H9 (cell line): ENCODE measurements around the gene EML1. TPM values are rescaled to one million over a fixed set of nuclear protein-coding genes. Genes with fewer than 3 reads are reported as not detected.

Experiments used
- DNase-seq: peaks from one replicate; pipeline ENCODE4 v3.0.0-alpha.2; 2017
- H2AFZ ChIP-seq: one replicate; pipeline ENCODE4 v1.6.1; 2013; ENCODE audit warnings: mild to moderate bottlenecking, low read length, control low read depth, moderate library complexity
- H2AK5ac ChIP-seq: 2 replicates; pipeline ENCODE4 v1.6.1; 2013; ENCODE audit warnings: low read length, control low read depth, mixed read lengths; ENCODE audit not compliant: insufficient read length
- H2BK120ac ChIP-seq: one replicate; pipeline ENCODE4 v1.6.1; 2013; ENCODE audit warnings: low read depth, mild to moderate bottlenecking, low read length, control low read depth, inconsistent platforms; ENCODE audit not compliant: poor library complexity, severe bottlenecking
- H2BK12ac ChIP-seq: 2 replicates; pipeline ENCODE4 v1.6.1; 2013; ENCODE audit warnings: low read length, control low read depth, mixed read lengths, low read depth; ENCODE audit not compliant: insufficient read length
- H2BK15ac ChIP-seq: 2 replicates; pipeline ENCODE4 v1.6.1; 2013; ENCODE audit warnings: low read depth, low read length, control low read depth
- H2BK20ac ChIP-seq: one replicate; pipeline ENCODE4 v1.6.1; 2013; ENCODE audit warnings: low read depth, mild to moderate bottlenecking, low read length, control low read depth, inconsistent platforms; ENCODE audit not compliant: poor library complexity, severe bottlenecking
- H2BK5ac ChIP-seq: 2 replicates; pipeline ENCODE4 v1.6.1; 2013; ENCODE audit warnings: low read length, control low read depth, mixed read lengths; ENCODE audit not compliant: insufficient read length
- H3K14ac ChIP-seq: 2 replicates; pipeline ENCODE4 v1.6.1; 2013; ENCODE audit warnings: low read length, control low read depth; ENCODE audit not compliant: insufficient read depth
- H3K18ac ChIP-seq: 2 replicates; pipeline ENCODE4 v1.6.1; 2013; ENCODE audit warnings: low read depth, mild to moderate bottlenecking, mixed read lengths, low read length, control low read depth; ENCODE audit not compliant: insufficient read length
- H3K23ac ChIP-seq: 2 replicates; pipeline ENCODE4 v1.6.1; 2013; ENCODE audit warnings: low read length, control low read depth, mixed read lengths, low read depth; ENCODE audit not compliant: insufficient read length
- H3K23me2 ChIP-seq: 2 replicates; pipeline ENCODE4 v1.6.1; 2013; ENCODE audit warnings: low read depth, mild to moderate bottlenecking, mixed read lengths, low read length, control low read depth; ENCODE audit not compliant: insufficient read length, poor library complexity, severe bottlenecking
- H3K27ac ChIP-seq: 2 replicates; pipeline ENCODE4 v1.5.1; 2013; ENCODE audit warnings: low read length, control low read depth, mixed read lengths, low read depth; ENCODE audit not compliant: insufficient read length
- H3K27me3 ChIP-seq: 2 replicates; pipeline ENCODE4 v1.6.1; 2013; ENCODE audit warnings: low read length, control low read depth, inconsistent platforms; ENCODE audit not compliant: insufficient read depth
- H3K4ac ChIP-seq: 2 replicates; pipeline ENCODE4 v1.6.1; 2013; ENCODE audit warnings: low read depth, mild to moderate bottlenecking, control low read depth, inconsistent platforms, low read length, moderate library complexity
- H3K4me1 ChIP-seq: 2 replicates; pipeline ENCODE4 v1.6.1; 2013; ENCODE audit warnings: low read length, control low read depth, inconsistent platforms; ENCODE audit not compliant: insufficient read depth
- H3K4me2 ChIP-seq: 2 replicates; pipeline ENCODE4 v1.6.1; 2013; ENCODE audit warnings: low read length, control low read depth, mixed read lengths; ENCODE audit not compliant: insufficient read length, insufficient read depth
- H3K56ac ChIP-seq: 2 replicates; pipeline ENCODE4 v1.6.1; 2013; ENCODE audit warnings: low read depth, mild to moderate bottlenecking, mixed read lengths, low read length, control low read depth; ENCODE audit not compliant: insufficient read length
- H3K79me1 ChIP-seq: 2 replicates; pipeline ENCODE4 v1.6.1; 2013; ENCODE audit warnings: low read depth, mild to moderate bottlenecking, moderate library complexity, low read length, control low read depth, inconsistent platforms; ENCODE audit not compliant: insufficient read depth, poor library complexity, severe bottlenecking
- H3K79me2 ChIP-seq: 2 replicates; pipeline ENCODE4 v1.6.1; 2013; ENCODE audit warnings: low read length, control low read depth, inconsistent platforms; ENCODE audit not compliant: insufficient read depth
- H3K9ac ChIP-seq: 2 replicates; pipeline ENCODE4 v1.6.1; 2013; ENCODE audit warnings: low read length, control low read depth, mixed read lengths; ENCODE audit not compliant: insufficient read length; ENCODE audit errors: extremely low read depth
- H3K9me3 ChIP-seq: one replicate; pipeline ENCODE4 v1.6.1; 2013; ENCODE audit warnings: low read depth, low read length, inconsistent platforms; ENCODE audit not compliant: control insufficient read depth
- H3T11ph ChIP-seq: one replicate; pipeline ENCODE4 v1.6.1; 2013; ENCODE audit warnings: mild to moderate bottlenecking, low read length, control low read depth, inconsistent platforms
- H4K20me1 ChIP-seq: one replicate; pipeline ENCODE4 v1.6.1; 2013; ENCODE audit not compliant: control insufficient read depth, insufficient read length, insufficient read depth
- H4K5ac ChIP-seq: 2 replicates; pipeline ENCODE4 v1.6.1; 2013; ENCODE audit warnings: low read depth, mild to moderate bottlenecking, mixed read lengths, low read length, control low read depth; ENCODE audit not compliant: insufficient read length
- H4K8ac ChIP-seq: replicated peaks from 2 replicates; pipeline ENCODE4 v1.6.1; 2013; ENCODE audit warnings: low read length, control low read depth, mixed read lengths, low read depth; ENCODE audit not compliant: insufficient read length
- H4K91ac ChIP-seq: 2 replicates; pipeline ENCODE4 v1.6.1; 2013; ENCODE audit warnings: low read depth, mild to moderate bottlenecking, moderate library complexity, mixed read lengths, low read length, control low read depth; ENCODE audit not compliant: insufficient read length
- H3K27ac Mint-ChIP-seq, 3 experiments: 2 replicates in 2 of 3; 3 replicates in 1 of 3; pipeline ENCODE4 v1.8.0; 2020 to 2021; ENCODE audit warnings: mixed read lengths in 3 of 3, mild to moderate bottlenecking in 1 of 3, moderate library complexity in 1 of 3
- H3K27me3 Mint-ChIP-seq: 2 replicates; pipeline ENCODE4 v1.8.0; 2021; ENCODE audit warnings: low read depth, mild to moderate bottlenecking, moderate library complexity, mixed read lengths
- H3K36me3 Mint-ChIP-seq, 3 experiments: 2 replicates in 2 of 3; 3 replicates in 1 of 3; pipeline ENCODE4 v1.8.0; 2020 to 2021; ENCODE audit warnings: low read depth in 3 of 3, mixed read lengths in 3 of 3; ENCODE audit not compliant: insufficient read depth in 1 of 3
- H3K4me1 Mint-ChIP-seq, 2 experiments: 2 replicates each; pipeline ENCODE4 v1.8.0; 2020; ENCODE audit warnings: mixed read lengths in 2 of 2
- H3K4me3 Mint-ChIP-seq, 2 experiments: 2 replicates in 1 of 2; 3 replicates in 1 of 2; pipeline ENCODE4 v1.8.0; 2020 to 2021; ENCODE audit warnings: mild to moderate bottlenecking in 2 of 2, mixed read lengths in 2 of 2, moderate library complexity in 1 of 2
- H3K9me3 Mint-ChIP-seq, 2 experiments: 2 replicates in 1 of 2; 3 replicates in 1 of 2; pipeline ENCODE4 v1.8.0; 2020; ENCODE audit warnings: mild to moderate bottlenecking in 2 of 2, mixed read lengths in 2 of 2, moderate library complexity in 1 of 2
- CTCF ChIP-seq: fragments of 200-600 bp; sonication (generic); conservative IDR thresholded peaks from 3 replicates; pipeline ENCODE4 v1.8.0; 2021; ENCODE audit warnings: antibody characterized with exemption, mild to moderate bottlenecking
- WGBS: extraction: QIAGEN DNeasy Blood & Tissue Kit; methylation state at CpG from one replicate; pipeline ENCODE4 v1.1.7; 2013; ENCODE audit warnings: missing lambda C conversion rate, low lambda C conversion rate, mixed read lengths; ENCODE audit not compliant: insufficient read length; ENCODE audit errors: extremely low coverage; 5-methylcytosine and 5-hydroxymethylcytosine counted together
- total RNA-seq: library from RNA; stranded (reverse); gene quantifications from 2 replicates; pipeline ENCODE4 v1.2.1, GENCODE V29; 2021

EML1 gene
- total RNA-seq, 1 experiment from 2014 or later: 16.7 TPM

GRCh38 chr14:99925471-99925870, 132.3 kb downstream of the EML1 start:
- no peak overlapping the region for H2BK120ac ChIP-seq
- no peaks in the 10 kb centered on the region for H3K27me3 Mint-ChIP-seq
- no peak for DNase-seq
- no peaks in the 10 kb centered on the region for H3K79me2 ChIP-seq
- WGBS: no CpG with 5 or more reads among the region's 7 CpGs
- no peak overlapping the region for H2BK12ac ChIP-seq
- H3K4ac ChIP-seq: no peak overlapping the region
- H3K36me3 Mint-ChIP-seq: peaks cover 14 to 48% (median 16%) of the 10 kb centered on the region in 3 experiments; a peak in 6 of 7 replicates
- H3K18ac ChIP-seq: no peak overlapping the region
- H3K27ac ChIP-seq: no peak overlapping the region
- H4K91ac ChIP-seq: no peak overlapping the region
- no peaks in the 10 kb centered on the region for H4K20me1 ChIP-seq
- peaks cover 6 to 12% of the 10 kb centered on the region in 2 experiments for H3K9me3 Mint-ChIP-seq
- no peak overlapping the region for H4K8ac ChIP-seq
- H2AK5ac ChIP-seq: no peak overlapping the region
- H2BK5ac ChIP-seq: no peak overlapping the region
- no peaks in the 10 kb centered on the region for H3K4me1 ChIP-seq
- no peak overlapping the region for H3K4me3 Mint-ChIP-seq
- no peak overlapping the region for H2BK20ac ChIP-seq
- H3K4me2 ChIP-seq: no peak overlapping the region
- no peaks in the 10 kb centered on the region for H3K4me1 Mint-ChIP-seq
- no peak overlapping the region for H3K27ac Mint-ChIP-seq
- no peak overlapping the region for H3K23ac ChIP-seq
- no peak overlapping the region for H3K14ac ChIP-seq
- H3K9me3 ChIP-seq: peaks cover 5% of the 10 kb centered on the region
- no peaks in the 10 kb centered on the region for H3K27me3 ChIP-seq
- no peak overlapping the region for H4K5ac ChIP-seq
- H2AFZ ChIP-seq: no peak overlapping the region
- no peak overlapping the region for H3K56ac ChIP-seq
- no peak overlapping the region for H3T11ph ChIP-seq
- no peaks in the 10 kb centered on the region for H3K79me1 ChIP-seq
- no peak for TF ChIP-seq CTCF
- H3K23me2 ChIP-seq: no peaks in the 10 kb centered on the region
- H2BK15ac ChIP-seq: no peak overlapping the region
- no peak overlapping the region for H3K9ac ChIP-seq
